ENCODE data around the gene INAFM2. TPM values are rescaled to one million over a fixed set of nuclear protein-coding genes. Genes with fewer than 3 reads are reported as not detected.
A peak's percentile ranks its signal among the peaks of the same experiment; 100 is the strongest.

Gene INAFM2
- total RNA-seq, 1 experiment from 2014 or later: 25.4 TPM

DNA sequence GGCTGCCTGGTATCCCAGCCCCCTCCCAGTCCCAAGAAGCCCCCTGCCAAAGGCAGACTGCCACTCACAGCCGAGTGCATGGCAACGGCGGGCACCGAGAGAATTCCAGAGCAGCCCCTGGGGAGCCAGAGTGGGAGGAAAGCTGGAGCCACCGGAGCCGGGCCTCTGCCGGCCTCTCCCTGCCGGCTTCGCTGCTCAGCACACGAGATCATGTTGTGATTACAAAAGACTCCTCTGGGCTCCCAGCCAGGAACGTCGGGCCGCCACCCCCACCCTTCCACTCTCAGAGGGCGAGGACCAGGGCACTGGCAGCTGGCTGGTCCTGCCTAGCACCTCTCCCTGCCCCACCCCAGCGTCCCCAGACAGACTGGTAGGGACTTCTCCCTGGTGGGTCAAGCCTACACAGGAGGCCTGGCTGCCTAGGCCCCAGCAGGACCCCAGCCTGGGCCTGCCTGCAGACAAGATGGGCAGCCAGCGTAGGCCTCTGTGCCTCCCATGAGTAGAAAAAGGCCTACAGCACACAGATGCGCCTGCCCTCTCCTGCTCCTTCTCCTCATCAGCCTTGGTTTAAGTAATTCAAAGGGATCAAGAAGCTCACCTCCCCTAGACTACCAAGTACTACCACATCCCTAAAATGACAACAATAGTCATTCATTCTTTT lies 17.4 kb downstream of the INAFM2 start, which contains the start of gene CCDC9B:
Gene CCDC9B, minus strand, starts transcription at position 200 of the 661 bp plus-strand sequence. Its CDS starts 120 bp downstream, at position 80.
- no peaks in the 10 kb centered on the region for H3K36me3 Mint-ChIP-seq (ENCODE audit: insufficient read depth in 1 of 3, low read depth in 3 of 3)
- no peak within 1 kb of the TSS for H2BK20ac ChIP-seq (ENCODE audit: low read depth, low read length, poor library complexity, severe bottlenecking)
- TF ChIP-seq, protein P1, sequence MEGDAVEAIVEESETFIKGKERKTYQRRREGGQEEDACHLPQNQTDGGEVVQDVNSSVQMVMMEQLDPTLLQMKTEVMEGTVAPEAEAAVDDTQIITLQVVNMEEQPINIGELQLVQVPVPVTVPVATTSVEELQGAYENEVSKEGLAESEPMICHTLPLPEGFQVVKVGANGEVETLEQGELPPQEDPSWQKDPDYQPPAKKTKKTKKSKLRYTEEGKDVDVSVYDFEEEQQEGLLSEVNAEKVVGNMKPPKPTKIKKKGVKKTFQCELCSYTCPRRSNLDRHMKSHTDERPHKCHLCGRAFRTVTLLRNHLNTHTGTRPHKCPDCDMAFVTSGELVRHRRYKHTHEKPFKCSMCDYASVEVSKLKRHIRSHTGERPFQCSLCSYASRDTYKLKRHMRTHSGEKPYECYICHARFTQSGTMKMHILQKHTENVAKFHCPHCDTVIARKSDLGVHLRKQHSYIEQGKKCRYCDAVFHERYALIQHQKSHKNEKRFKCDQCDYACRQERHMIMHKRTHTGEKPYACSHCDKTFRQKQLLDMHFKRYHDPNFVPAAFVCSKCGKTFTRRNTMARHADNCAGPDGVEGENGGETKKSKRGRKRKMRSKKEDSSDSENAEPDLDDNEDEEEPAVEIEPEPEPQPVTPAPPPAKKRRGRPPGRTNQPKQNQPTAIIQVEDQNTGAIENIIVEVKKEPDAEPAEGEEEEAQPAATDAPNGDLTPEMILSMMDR (conservative IDR thresholded peaks at IDR 0.05): no peak
- no peak within 1 kb of the TSS for H3K27ac ChIP-seq (ENCODE audit: insufficient read length, low read depth, low read length)
- no peak within 1 kb of the TSS for H2BK12ac ChIP-seq (ENCODE audit: insufficient read length, low read depth, low read length)
- no peaks in the 10 kb centered on the region for H3K27me3 ChIP-seq (ENCODE audit: insufficient read depth, low read length)
- no peaks in the 10 kb centered on the region for H3K79me1 ChIP-seq (ENCODE audit: insufficient read depth, low read depth, low read length, poor library complexity, severe bottlenecking)
- H3K14ac ChIP-seq (ENCODE audit: insufficient read depth, low read length): no peak within 1 kb of the TSS
- H3T11ph ChIP-seq (ENCODE audit: low read length): no peak within 1 kb of the TSS
- H3K4ac ChIP-seq (ENCODE audit: low read depth, low read length): no peak within 1 kb of the TSS
- H2BK5ac ChIP-seq (ENCODE audit: insufficient read length, low read length): no peak within 1 kb of the TSS
- no peaks in the 10 kb centered on the region for H3K79me2 ChIP-seq (ENCODE audit: insufficient read depth, low read length)
- H4K91ac ChIP-seq (ENCODE audit: insufficient read length, low read depth, low read length): no peak within 1 kb of the TSS
- H2AFZ ChIP-seq (ENCODE audit: low read length): no peak within 1 kb of the TSS
- no peak within 1 kb of the TSS for H2BK15ac ChIP-seq (ENCODE audit: low read depth, low read length)
- DNase-seq: no peak
- H2BK120ac ChIP-seq (ENCODE audit: low read depth, low read length, poor library complexity, severe bottlenecking): no peak within 1 kb of the TSS
- no peak within 1 kb of the TSS for H3K23ac ChIP-seq (ENCODE audit: insufficient read length, low read depth, low read length)
- H4K20me1 ChIP-seq (ENCODE audit: control insufficient read depth, insufficient read depth, insufficient read length): no peaks in the 10 kb centered on the region
- peak within 1 kb of the TSS; percentile 17 to 76 (median 57); a peak in 3 of 7 replicates for H3K27ac Mint-ChIP-seq
- H3K4me1 Mint-ChIP-seq: peaks cover 14 to 38% of the 10 kb centered on the region in 2 experiments
- no peak within 1 kb of the TSS for H3K4me2 ChIP-seq (ENCODE audit: insufficient read depth, insufficient read length, low read length)
- H3K56ac ChIP-seq (ENCODE audit: insufficient read length, low read depth, low read length): no peak within 1 kb of the TSS
- no peaks in the 10 kb centered on the region for H3K9me3 ChIP-seq (ENCODE audit: control insufficient read depth, low read depth, low read length)
- no CpG with 5 or more reads among the region's 17 CpGs for WGBS (ENCODE audit: extremely low coverage, insufficient read length, low lambda C conversion rate)
- no peak within 1 kb of the TSS for H2AK5ac ChIP-seq (ENCODE audit: insufficient read length, low read length)
- no peak within 1 kb of the TSS; a peak in 1 of 5 replicates for H3K4me3 Mint-ChIP-seq
- H3K18ac ChIP-seq (ENCODE audit: insufficient read length, low read depth, low read length): no peak within 1 kb of the TSS
- H3K4me1 ChIP-seq (ENCODE audit: insufficient read depth, low read length): no peaks in the 10 kb centered on the region
- no peaks in the 10 kb centered on the region for H3K23me2 ChIP-seq (ENCODE audit: insufficient read length, low read depth, low read length, poor library complexity, severe bottlenecking)
- no peak within 1 kb of the TSS for H4K5ac ChIP-seq (ENCODE audit: insufficient read length, low read depth, low read length)
- no peak within 1 kb of the TSS for H3K9ac ChIP-seq (ENCODE audit: extremely low read depth, insufficient read length, low read length)
- no peaks in the 10 kb centered on the region for H3K9me3 Mint-ChIP-seq
- no peak within 1 kb of the TSS for H4K8ac ChIP-seq (replicated peaks; ENCODE audit: insufficient read length, low read depth, low read length)
- peaks cover 14% of the 10 kb centered on the region for H3K27me3 Mint-ChIP-seq (ENCODE audit: low read depth)
